ENCODE measurements around the gene RBM45.

GRCh38 chr2:178114462-178114861 is 2.2 kb downstream of the RBM45 start:
- TF ChIP-seq, protein P1, sequence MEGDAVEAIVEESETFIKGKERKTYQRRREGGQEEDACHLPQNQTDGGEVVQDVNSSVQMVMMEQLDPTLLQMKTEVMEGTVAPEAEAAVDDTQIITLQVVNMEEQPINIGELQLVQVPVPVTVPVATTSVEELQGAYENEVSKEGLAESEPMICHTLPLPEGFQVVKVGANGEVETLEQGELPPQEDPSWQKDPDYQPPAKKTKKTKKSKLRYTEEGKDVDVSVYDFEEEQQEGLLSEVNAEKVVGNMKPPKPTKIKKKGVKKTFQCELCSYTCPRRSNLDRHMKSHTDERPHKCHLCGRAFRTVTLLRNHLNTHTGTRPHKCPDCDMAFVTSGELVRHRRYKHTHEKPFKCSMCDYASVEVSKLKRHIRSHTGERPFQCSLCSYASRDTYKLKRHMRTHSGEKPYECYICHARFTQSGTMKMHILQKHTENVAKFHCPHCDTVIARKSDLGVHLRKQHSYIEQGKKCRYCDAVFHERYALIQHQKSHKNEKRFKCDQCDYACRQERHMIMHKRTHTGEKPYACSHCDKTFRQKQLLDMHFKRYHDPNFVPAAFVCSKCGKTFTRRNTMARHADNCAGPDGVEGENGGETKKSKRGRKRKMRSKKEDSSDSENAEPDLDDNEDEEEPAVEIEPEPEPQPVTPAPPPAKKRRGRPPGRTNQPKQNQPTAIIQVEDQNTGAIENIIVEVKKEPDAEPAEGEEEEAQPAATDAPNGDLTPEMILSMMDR (IDR thresholded peaks at IDR 0.05), result no peak
- no peak for TF ChIP-seq POLR2A (IDR thresholded peaks at IDR 0.05)

All from heart left ventricle (tissue), 13 donors.